HCT116 (cell line): ENCODE results near the gene OR6N2. TPM values are rescaled to one million over a fixed set of nuclear protein-coding genes. Genes with fewer than 3 reads are reported as not detected.

Source experiments
- ATAC-seq: fragments of 200-7000 bp; cut with Tn5 transposase; 2 replicates; pipeline ENCODE4 v1.9.1; 2020; ENCODE audit warnings: mild to moderate bottlenecking, moderate library complexity
- BruUV-seq: library from RNA; stranded (reverse); fragments of 400-500 nt; replicated peaks from 2 replicates; lab custom pipeline; 2021; lab: Mats Ljungman, UMichigan
- CTCF ChIA-PET: fragments of 300-600 bp; sonication (Branson Sonifier 250); formaldehyde crosslinking; loops from one replicate; lab custom pipeline; 2021; ENCODE audit warnings: antibody characterized with exemption; lab: Charles Lee
- POLR2A ChIA-PET: fragments of 300-600, 350-600 bp; sonication (Branson Sonifier 250); formaldehyde crosslinking; loops from one replicate; lab custom pipeline; 2021; ENCODE audit warnings: antibody characterized with exemption; lab: Charles Lee
- RAD21 ChIA-PET, 2 experiments: fragments of 300-600 bp; sonication (Branson Sonifier 250); formaldehyde crosslinking; loops; one replicate each; lab custom pipeline; 2023; ENCODE audit warnings: low total read pairs in 2 of 2; ENCODE audit not compliant: uncharacterized antibody in 2 of 2, unreplicated experiment in 2 of 2, low non-redundant PET in 1 of 2; lab: Charles Lee
- DNase-seq: peaks from one replicate; pipeline ENCODE4 v3.0.0-alpha.2; 2010; ENCODE audit warnings: low read depth, low spot score
- H2AFZ ChIP-seq: fragments of 200-600 bp; shearing (Covaris generic), sonication (generic); 2 replicates; pipeline ENCODE4 v1.6.1; 2017; ENCODE audit warnings: low read depth, mixed run types, mixed read lengths, antibody characterized with exemption, low read length; ENCODE audit not compliant: poor library complexity, severe bottlenecking
- H3K27ac ChIP-seq: 2 replicates; pipeline ENCODE4 v1.5.1; 2012; ENCODE audit warnings: low read depth, low read length
- H3K27me3 ChIP-seq: fragments of 200-600 bp; sonication (generic); 2 replicates; pipeline ENCODE4 v1.6.1; 2016; ENCODE audit warnings: mixed run types, low read length, mixed read lengths; ENCODE audit not compliant: insufficient read depth
- H3K36me3 ChIP-seq, 2 experiments: fragments of 200-500 bp in 1 of 2; fragments of 200-600 bp in 1 of 2; sonication (Bioruptor generic) in 1 of 2; sonication (generic) in 1 of 2; 2 replicates each; pipeline versions ENCODE4 v1.5.1 to v1.6.1; 2014 to 2016; ENCODE audit warnings: low read length in 2 of 2, inconsistent platforms in 1 of 2, mixed read lengths in 1 of 2, mixed run types in 1 of 2; ENCODE audit not compliant: insufficient read depth in 2 of 2, control insufficient read depth in 1 of 2
- H3K4me1 ChIP-seq, 2 experiments: fragments of 200-600 bp in 1 of 2; sonication (generic) in 1 of 2; 2 replicates each; pipeline versions ENCODE4 v1.5.1 to v1.6.1; 2012 to 2017; ENCODE audit warnings: low read length in 2 of 2, inconsistent platforms in 1 of 2, mild to moderate bottlenecking in 1 of 2, mixed read lengths in 1 of 2, mixed run types in 1 of 2, moderate library complexity in 1 of 2; ENCODE audit not compliant: insufficient read depth in 2 of 2, control insufficient read depth in 1 of 2
- H3K4me2 ChIP-seq: fragments of 200-600 bp; sonication (generic); 2 replicates; pipeline ENCODE4 v1.6.1; 2017; ENCODE audit warnings: mixed run types, low read length, mixed read lengths
- H3K4me3 ChIP-seq, 2 experiments: fragments of 200-600 bp in 1 of 2; sonication (generic) in 1 of 2; replicated peaks in 1 of 2; 2 replicates each; pipeline ENCODE4 v1.5.1; 2011 to 2016; ENCODE audit warnings: low read length in 2 of 2, control low read depth in 1 of 2, low read depth in 1 of 2, mild to moderate bottlenecking in 1 of 2, mixed read lengths in 1 of 2, mixed run types in 1 of 2
- H3K79me2 ChIP-seq: fragments of 200-600 bp; sonication (generic); 2 replicates; pipeline ENCODE4 v1.6.1; 2017; ENCODE audit warnings: mild to moderate bottlenecking, mixed run types, low read length, moderate library complexity, mixed read lengths; ENCODE audit not compliant: insufficient read depth
- H3K9ac ChIP-seq: fragments of 200-600 bp; sonication (generic); 2 replicates; pipeline ENCODE4 v1.6.1; 2016; ENCODE audit warnings: low read length, mixed read lengths
- H3K9me2 ChIP-seq: fragments of 200-600 bp; sonication (generic), shearing (Covaris generic); 2 replicates; pipeline ENCODE4 v1.6.1; 2017; ENCODE audit warnings: mixed run types, mild to moderate bottlenecking, moderate library complexity; ENCODE audit not compliant: insufficient read depth
- H3K9me3 ChIP-seq, 2 experiments: fragments of 200-500 bp in 1 of 2; fragments of 200-600 bp in 1 of 2; sonication (Bioruptor generic) in 1 of 2; sonication (generic) in 1 of 2; 2 replicates each; pipeline ENCODE4 v1.6.1; 2014 to 2017; ENCODE audit warnings: low read length in 2 of 2, mixed read lengths in 2 of 2, inconsistent platforms in 1 of 2, low read depth in 1 of 2, mild to moderate bottlenecking in 1 of 2, mixed run types in 1 of 2, moderate library complexity in 1 of 2; ENCODE audit not compliant: control insufficient read depth in 1 of 2, insufficient read depth in 1 of 2
- H4K20me1 ChIP-seq: fragments of 200-600 bp; sonication (generic), shearing (Covaris generic); 2 replicates; pipeline ENCODE4 v1.6.1; 2017; ENCODE audit warnings: mixed run types, mild to moderate bottlenecking, moderate library complexity; ENCODE audit not compliant: insufficient read depth
- ATF3 ChIP-seq: IDR thresholded peaks from 2 replicates; pipeline ENCODE4 v1.6.1; 2012
- CBX3 ChIP-seq: IDR thresholded peaks from 2 replicates; pipeline ENCODE4 v1.6.1; 2012; ENCODE audit warnings: low read depth
- CEBPB ChIP-seq: IDR thresholded peaks from 2 replicates; pipeline ENCODE4 v1.6.1; 2012; ENCODE audit warnings: low read depth
- EGR1 ChIP-seq: IDR thresholded peaks from 2 replicates; pipeline ENCODE4 v1.6.1; 2012; ENCODE audit warnings: low read depth
- ELF1 ChIP-seq: IDR thresholded peaks from 2 replicates; pipeline ENCODE4 v1.6.1; 2012; ENCODE audit warnings: low read depth, borderline replicate concordance
- EZH2 ChIP-seq: fragments of 200-600 bp; sonication (generic); IDR thresholded peaks from 2 replicates; pipeline ENCODE4 v1.6.1; 2017; ENCODE audit warnings: antibody characterized with exemption, mixed run types
- EZH2phosphoT487 ChIP-seq: fragments of 200-600 bp; IDR thresholded peaks from 2 replicates; pipeline ENCODE4 v1.6.1; 2018; ENCODE audit warnings: antibody characterized with exemption, borderline replicate concordance
- FOSL1 ChIP-seq: IDR thresholded peaks from 2 replicates; pipeline ENCODE4 v1.6.1; 2012; ENCODE audit warnings: low read depth
- JUND ChIP-seq: IDR thresholded peaks from 2 replicates; pipeline ENCODE4 v1.6.1; 2012
- MAX ChIP-seq: IDR thresholded peaks from 2 replicates; pipeline ENCODE4 v1.6.1; 2012
- POLR2A ChIP-seq: IDR thresholded peaks from 2 replicates; pipeline ENCODE4 v1.7.0; 2011; ENCODE audit warnings: borderline replicate concordance; ENCODE audit not compliant: insufficient read depth, insufficient read length; ENCODE audit errors: extremely low read depth
- RAD21 ChIP-seq: IDR thresholded peaks from 2 replicates; pipeline ENCODE4 v1.6.1; 2012; ENCODE audit warnings: low read depth, mild to moderate bottlenecking
- REST ChIP-seq: IDR thresholded peaks from 2 replicates; pipeline ENCODE4 v1.6.1; 2012; ENCODE audit warnings: low read depth
- SIN3A ChIP-seq: IDR thresholded peaks from 2 replicates; pipeline ENCODE4 v1.6.1; 2012; ENCODE audit warnings: low read depth
- SP1 ChIP-seq: IDR thresholded peaks from 2 replicates; pipeline ENCODE4 v1.6.1; 2012; ENCODE audit warnings: low read depth
- SRF ChIP-seq: IDR thresholded peaks from 2 replicates; pipeline ENCODE4 v1.6.1; 2012; ENCODE audit warnings: low read depth
- TCF7L2 ChIP-seq: IDR thresholded peaks from 2 replicates; pipeline ENCODE4 v1.7.0; 2011; ENCODE audit warnings: borderline replicate concordance, inconsistent platforms; ENCODE audit not compliant: insufficient read depth, insufficient read length; ENCODE audit errors: extremely low read depth
- ZFX ChIP-seq: fragments of 450-650 bp; IDR thresholded peaks from 2 replicates; pipeline ENCODE4 v1.6.1; 2017
- ZNF274 ChIP-seq: fragments of 200-500 bp; sonication (Bioruptor generic); IDR thresholded peaks from 2 replicates; pipeline ENCODE4 v1.6.1; 2014; ENCODE audit warnings: mild to moderate bottlenecking, low read depth, low read length, inconsistent platforms
- intact Hi-C: fragments of 100-400 bp; cut with micrococcal nuclease; formaldehyde crosslinking; loops from 2 replicates; pipeline ENCODE4 v1.10.0; 2022
- total RNA-seq: library from RNA; stranded (reverse); gene quantifications from one replicate; pipeline ENCODE4 v1.2.1, GENCODE V29; 2021; ENCODE audit not compliant: unreplicated experiment

Gene OR6N2
- total RNA-seq, 1 experiment from 2014 or later = not detected

- TF ChIP-seq REST = no peak
- no peak for TF ChIP-seq EZH2phosphoT487
- no peak for TF ChIP-seq TCF7L2
- no peak for TF ChIP-seq ATF3
- TF ChIP-seq ELF1 = no peak
- TF ChIP-seq POLR2A = no peak
- no peak for TF ChIP-seq CEBPB
- TF ChIP-seq SP1 = no peak
- no peak for TF ChIP-seq FOSL1
- TF ChIP-seq SRF = no peak
- TF ChIP-seq CBX3 = no peak
- no peak for TF ChIP-seq MAX
Observed at GRCh38 chr1:158732524-158732923, 48.5 kb downstream of the OR6N2 start (continued).

- no peaks in the 10 kb centered on the region for H3K9me3 ChIP-seq
- intact Hi-C loops = no loop called here
- no peaks in the 10 kb centered on the region for H3K36me3 ChIP-seq
- no peaks in the 10 kb centered on the region for H3K79me2 ChIP-seq
- TF ChIP-seq EGR1 (no peak), REST (no peak), EZH2 (no peak), FOSL1 (no peak), SIN3A (no peak), CEBPB (no peak), ZNF274 (no peak), SRF (no peak), CBX3 (no peak), POLR2A (no peak), JUND (no peak), ZFX (no peak), ATF3 (no peak), RAD21 (no peak), SP1 (no peak), MAX (no peak)
- TF ChIP-seq, all 23 proteins: peak for 0
- Histone ChIP-seq H4K20me1 (no peaks in the 10 kb centered on the region), H3K9ac (no peak overlapping the region), H2AFZ (no peak overlapping the region), H3K9me2 (no peaks in the 10 kb centered on the region), H3K4me1 (no peaks in the 10 kb centered on the region), H3K27me3 (no peaks in the 10 kb centered on the region), H3K27ac (no peak overlapping the region), H3K4me2 (no peak overlapping the region), H3K4me3 (no peak overlapping the region)
- ChIA-PET POLR2A (no interaction called here), RAD21 (no interaction called here), CTCF (no interaction called here)
- no TSS peak for BruUV-seq
- ATAC-seq (no peak), DNase-seq (no peak)
Observed at GRCh38 chr1:158731707-158732106, 49.3 kb downstream of the OR6N2 start.
